GM12801 (cell line): ENCODE measurements around the gene PDIA5.

ENCODE experiments used
- CTCF ChIP-seq: IDR thresholded peaks from one replicate; pipeline ENCODE4 v1.5.1; 2011; ENCODE audit warnings: control low read depth; ENCODE audit not compliant: insufficient read length; ENCODE audit errors: extremely low read depth

The PDIA5 gene

GRCh38 chr3:123071581-123071980 is 4.8 kb downstream of the PDIA5 start:
- TF ChIP-seq CTCF: no peak

GRCh38 chr3:123072152-123072551 is 5.3 kb downstream of the PDIA5 start:
- TF ChIP-seq CTCF: no peak

GRCh38 chr3:123072564-123072963 is 5.7 kb downstream of the PDIA5 start:
- TF ChIP-seq CTCF: no peak

- no peak for TF ChIP-seq CTCF
Observed at GRCh38 chr3:123075359-123075758, 8.5 kb downstream of the PDIA5 start.

GRCh38 chr3:123076112-123076495 is 9.3 kb downstream of the PDIA5 start:
- TF ChIP-seq CTCF: no peak

- TF ChIP-seq CTCF: no peak
Observed at GRCh38 chr3:123076496-123077418, 9.9 kb downstream of the PDIA5 start.

- TF ChIP-seq CTCF: no peak
Observed at GRCh38 chr3:123078101-123078500, 11.3 kb downstream of the PDIA5 start.
